HG03045 (cell line): ENCODE results near the gene APOE.
"Not testable (repeated sequence)": the region's sequence is repeated elsewhere in the genome, so short reads cannot be mapped to it uniquely, and the experiment has no call there.

Experiments
- ATAC-seq: cut with Tn5 transposase; IDR thresholded peaks from one replicate; pipeline ENCODE4 v1.9.1; 2021; ENCODE audit warnings: mild to moderate bottlenecking, moderate library complexity; ENCODE audit not compliant: unreplicated experiment

Gene APOE

GRCh38 chr19:44883922-44884321 is 21.7 kb upstream of the APOE start:
- no peak for ATAC-seq

- ATAC-seq = no peak
These were observed 21.0 kb upstream of the APOE start for GRCh38 chr19:44884566-44884965.

DNA sequence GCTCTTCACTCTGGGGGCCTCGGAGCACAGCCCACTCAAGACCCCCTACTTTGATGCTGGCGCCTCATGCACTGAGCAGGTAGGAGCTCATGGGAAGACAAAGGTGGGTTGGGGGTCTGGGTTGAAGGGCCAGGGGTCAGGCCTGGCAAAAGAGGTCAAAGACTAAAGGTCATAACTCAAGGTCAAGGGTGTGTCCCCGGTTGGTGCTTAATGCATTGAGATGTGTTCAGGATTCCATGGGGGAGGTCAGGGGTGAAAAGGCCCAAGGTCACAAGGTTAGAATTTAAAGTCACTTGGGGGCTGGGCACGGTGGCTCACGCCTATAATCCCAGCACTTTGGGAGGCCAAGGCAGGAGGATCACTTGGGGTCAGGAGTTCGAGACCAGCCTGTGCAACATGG is 19.5 kb upstream of the APOE start:
- no peak for ATAC-seq

- ATAC-seq = no peak
These were observed 17.9 kb upstream of the APOE start for GRCh38 chr19:44887648-44888047.

DNA sequence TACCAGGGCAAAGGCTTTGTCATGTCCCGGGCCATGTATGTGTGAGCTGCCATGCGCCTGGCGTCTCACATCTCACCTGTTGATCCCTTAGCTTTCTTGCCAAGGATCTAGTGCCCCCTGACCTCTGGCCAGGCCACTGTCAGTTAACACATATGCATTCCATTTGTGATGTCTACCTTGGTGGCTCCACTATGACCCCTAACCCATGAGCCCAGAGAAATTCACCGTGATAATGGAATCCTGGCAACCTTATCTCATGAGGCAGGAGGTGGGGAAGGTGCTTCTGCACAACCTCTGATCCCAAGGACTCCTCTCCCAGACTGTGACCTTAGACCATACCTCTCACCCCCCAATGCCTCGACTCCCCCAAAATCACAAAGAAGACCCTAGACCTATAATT is 17.3 kb upstream of the APOE start:
- ATAC-seq = not testable (repeated sequence)

DNA sequence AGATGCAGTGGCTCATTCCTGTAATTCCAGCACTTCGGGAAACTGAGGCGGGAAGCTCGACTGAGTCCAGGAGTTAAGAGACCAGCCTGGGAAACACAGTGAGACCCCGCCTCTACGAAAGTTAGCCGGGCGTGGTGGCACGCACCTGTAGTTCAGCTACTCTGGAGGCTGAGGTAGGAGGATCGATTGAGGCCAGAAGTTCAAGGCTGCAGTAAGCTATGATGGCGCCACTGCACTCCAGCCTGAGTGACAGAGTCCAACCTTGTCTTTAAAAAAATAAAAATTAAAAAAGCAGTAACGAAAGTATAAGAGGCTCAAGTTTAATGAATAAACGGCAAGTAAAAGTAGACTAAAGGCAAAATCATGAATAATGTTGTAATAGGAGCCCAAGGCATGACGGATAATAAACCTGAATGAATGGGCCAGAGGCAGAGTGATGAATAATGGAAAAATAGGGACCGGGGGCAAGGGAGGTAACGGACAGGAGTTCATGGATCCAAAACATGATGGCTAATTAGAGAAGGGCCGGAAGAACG is 15.7 kb upstream of the APOE start:
- ATAC-seq = no peak

GRCh38 chr19:44890366-44891015 is 15.1 kb upstream of the APOE start:
- ATAC-seq = peak; percentile 81

DNA sequence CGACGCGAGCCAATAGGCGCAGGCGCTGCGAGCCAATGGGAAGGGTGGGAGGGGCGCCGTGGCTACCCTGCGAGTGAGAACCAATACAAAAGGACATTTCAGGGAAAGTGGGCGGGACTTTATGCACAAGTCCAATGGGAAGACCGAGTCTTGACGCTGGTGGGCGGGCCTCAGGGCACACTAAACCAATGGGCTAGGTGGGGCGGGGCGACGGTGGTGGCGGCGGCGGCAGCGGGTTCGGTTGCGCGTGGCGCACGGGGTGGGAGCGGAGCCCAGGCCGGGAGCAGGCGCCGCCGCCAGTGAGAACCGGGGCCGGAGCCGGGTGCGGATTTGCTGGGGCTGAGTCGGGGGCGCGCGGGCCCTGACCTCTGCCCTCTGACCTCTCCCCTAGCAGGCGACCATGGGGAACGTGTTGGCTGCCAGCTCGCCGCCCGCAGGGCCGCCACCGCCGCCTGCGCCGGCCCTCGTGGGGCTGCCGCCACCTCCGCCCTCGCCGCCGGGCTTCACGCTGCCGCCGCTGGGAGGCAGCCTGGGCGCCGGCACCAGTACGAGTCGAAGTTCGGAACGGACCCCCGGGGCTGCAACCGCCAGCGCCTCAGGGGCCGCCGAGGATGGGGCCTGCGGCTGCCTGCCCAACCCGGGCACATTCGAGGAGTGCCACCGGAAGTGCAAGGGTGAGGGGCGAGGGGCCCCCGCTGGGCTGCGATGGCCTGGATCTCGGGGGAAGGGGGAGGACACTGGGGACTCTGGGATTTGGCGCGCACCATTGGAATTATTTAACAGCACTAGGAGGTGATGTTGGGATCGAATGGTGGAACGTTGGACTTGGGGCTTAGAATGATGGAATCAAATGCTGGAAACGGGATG is 14.3 kb upstream of the APOE start, which contains the start of gene TOMM40:
Gene TOMM40, plus strand, starts transcription at position 239 of the 867 bp plus-strand sequence. Its CDS starts 162 bp downstream, at position 401.
- peak; percentile 65 for ATAC-seq

GRCh38 chr19:44892932-44893331 is 12.7 kb upstream of the APOE start:
- no peak for ATAC-seq

- ATAC-seq = no peak
These were observed 12.1 kb upstream of the APOE start for GRCh38 chr19:44893332-44894051.

DNA sequence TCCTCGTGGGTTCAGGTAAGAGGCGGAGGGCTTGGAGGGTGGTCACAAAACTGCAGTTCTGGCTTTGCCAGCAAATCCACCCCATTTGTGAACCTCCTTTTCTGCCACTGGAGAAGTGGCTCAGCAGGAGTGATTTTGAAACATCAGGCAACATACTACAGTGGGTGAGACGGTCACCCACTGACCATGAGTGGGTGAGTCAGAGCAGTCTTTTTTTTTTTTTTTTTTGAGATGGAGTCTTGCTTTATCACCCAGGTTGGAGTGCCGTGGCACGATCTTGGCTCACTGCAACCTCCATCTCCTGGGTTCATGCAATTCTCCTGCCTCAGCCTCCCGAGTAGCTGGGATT is 11.6 kb upstream of the APOE start:
- ATAC-seq = no peak

DNA sequence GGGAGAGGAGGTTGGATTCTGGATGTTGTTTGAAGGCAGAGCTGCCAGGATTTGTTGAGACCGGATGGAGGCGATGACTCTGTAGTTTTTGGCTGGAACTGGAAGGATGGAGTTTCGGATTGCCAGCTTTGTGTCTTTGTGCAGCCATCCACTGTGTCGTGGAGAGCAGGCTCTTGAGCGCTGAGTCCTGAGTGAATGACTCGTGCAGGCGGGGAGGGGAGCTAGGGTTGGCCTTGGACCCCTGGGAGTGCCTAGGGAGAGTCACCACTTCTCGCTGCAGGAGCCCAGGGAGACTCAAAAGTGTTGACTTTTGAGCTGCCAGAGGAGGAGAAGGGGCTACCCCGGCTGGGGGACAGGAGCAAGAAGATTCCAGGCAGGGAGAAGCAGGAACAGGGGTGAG is 10.7 kb upstream of the APOE start:
- ATAC-seq = no peak

DNA sequence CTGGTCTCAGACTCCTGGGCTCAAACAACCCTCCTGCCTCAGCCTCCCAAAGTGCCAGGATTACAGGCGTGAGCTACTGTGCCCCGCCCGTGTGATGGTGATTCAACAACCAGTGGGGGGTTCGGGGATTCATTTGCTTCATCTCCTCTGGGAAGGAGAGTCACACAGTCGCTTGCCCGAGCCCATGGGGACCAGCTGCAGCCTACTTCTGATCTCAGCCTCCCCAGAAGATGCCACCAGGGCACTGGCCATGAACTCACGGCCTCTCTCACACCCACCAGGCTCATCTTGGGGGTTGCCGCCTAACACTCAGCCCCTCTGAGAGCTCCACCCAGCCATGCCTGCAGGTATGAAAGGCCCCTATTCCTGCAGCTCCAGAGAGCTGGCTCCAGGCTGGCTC is 7.8 kb upstream of the APOE start:
- no peak for ATAC-seq

GRCh38 chr19:44900328-44901244 is 5.0 kb upstream of the APOE start:
- ATAC-seq = no peak

GRCh38 chr19:44903216-44903601 is 2.4 kb upstream of the APOE start:
- ATAC-seq = no peak

DNA sequence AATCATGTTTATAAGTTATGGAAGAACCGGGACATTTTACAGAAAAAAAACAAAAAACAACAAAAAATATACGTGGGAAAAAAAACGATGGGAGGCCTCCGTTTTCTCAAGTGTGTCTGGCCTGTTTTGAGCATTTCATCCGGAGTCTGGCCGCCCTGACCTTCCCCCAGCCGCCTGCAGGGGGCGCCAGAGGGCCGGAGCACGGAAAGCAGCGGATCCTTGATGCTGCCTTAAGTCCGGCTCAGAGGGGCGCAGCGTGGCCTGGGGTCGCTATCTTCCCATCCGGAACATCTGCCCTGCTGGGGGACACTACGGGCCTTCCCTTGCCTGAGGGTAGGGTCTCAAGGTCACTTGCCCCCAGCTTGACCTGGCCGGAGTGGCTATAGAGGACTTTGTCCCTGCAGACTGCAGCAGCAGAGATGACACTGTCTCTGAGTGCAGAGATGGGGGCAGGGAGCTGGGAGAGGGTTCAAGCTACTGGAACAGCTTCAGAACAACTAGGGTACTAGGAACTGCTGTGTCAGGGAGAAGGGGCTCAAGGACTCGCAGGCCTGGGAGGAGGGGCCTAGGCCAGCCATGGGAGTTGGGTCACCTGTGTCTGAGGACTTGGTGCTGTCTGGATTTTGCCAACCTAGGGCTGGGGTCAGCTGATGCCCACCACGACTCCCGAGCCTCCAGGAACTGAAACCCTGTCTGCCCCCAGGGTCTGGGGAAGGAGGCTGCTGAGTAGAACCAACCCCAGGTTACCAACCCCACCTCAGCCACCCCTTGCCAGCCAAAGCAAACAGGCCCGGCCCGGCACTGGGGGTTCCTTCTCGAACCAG is 1.8 kb upstream of the APOE start:
- no peak for ATAC-seq

DNA sequence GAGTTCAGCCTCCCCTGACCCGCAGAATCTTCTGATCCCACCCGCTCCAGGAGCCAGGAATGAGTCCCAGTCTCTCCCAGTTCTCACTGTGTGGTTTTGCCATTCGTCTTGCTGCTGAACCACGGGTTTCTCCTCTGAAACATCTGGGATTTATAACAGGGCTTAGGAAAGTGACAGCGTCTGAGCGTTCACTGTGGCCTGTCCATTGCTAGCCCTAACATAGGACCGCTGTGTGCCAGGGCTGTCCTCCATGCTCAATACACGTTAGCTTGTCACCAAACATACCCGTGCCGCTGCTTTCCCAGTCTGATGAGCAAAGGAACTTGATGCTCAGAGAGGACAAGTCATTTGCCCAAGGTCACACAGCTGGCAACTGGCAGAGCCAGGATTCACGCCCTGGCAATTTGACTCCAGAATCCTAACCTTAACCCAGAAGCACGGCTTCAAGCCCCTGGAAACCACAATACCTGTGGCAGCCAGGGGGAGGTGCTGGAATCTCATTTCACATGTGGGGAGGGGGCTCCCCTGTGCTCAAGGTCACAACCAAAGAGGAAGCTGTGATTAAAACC is 1.1 kb upstream of the APOE start:
- no peak for ATAC-seq

DNA sequence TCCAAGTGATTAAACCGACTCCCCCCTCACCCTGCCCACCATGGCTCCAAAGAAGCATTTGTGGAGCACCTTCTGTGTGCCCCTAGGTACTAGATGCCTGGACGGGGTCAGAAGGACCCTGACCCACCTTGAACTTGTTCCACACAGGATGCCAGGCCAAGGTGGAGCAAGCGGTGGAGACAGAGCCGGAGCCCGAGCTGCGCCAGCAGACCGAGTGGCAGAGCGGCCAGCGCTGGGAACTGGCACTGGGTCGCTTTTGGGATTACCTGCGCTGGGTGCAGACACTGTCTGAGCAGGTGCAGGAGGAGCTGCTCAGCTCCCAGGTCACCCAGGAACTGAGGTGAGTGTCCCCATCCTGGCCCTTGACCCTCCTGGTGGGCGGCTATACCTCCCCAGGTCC is 2.0 kb downstream of the APOE start:
- ATAC-seq = no peak
